K562 (cell line): Measurements from ENCODE around the gene NEDD9. TPM values are rescaled to one million over a fixed set of nuclear protein-coding genes. Genes with fewer than 3 reads are reported as not detected.

Experiments
- ATAC-seq: fragments of 200-7000 bp; cut with Tn5 transposase; 3 replicates; pipeline ENCODE4 v1.9.1; 2020; ENCODE audit warnings: moderate library complexity
- BruUV-seq: library from RNA; stranded (reverse); fragments of 400-500 nt; replicated peaks from 2 replicates; lab custom pipeline; 2021; lab: Mats Ljungman, UMichigan
- CTCF ChIA-PET: fragments of 300-600 bp; formaldehyde crosslinking; extraction: SDS; loops from one replicate; lab custom pipeline; 2021; ENCODE audit warnings: low intra/inter-chr PET ratio; lab: Yijun Ruan, JAX
- POLR2A ChIA-PET: fragments of 300-600, 350-650 bp; sonication (Branson Sonifier 250); formaldehyde crosslinking; extraction: SDS; loops from one replicate; lab custom pipeline; 2021; ENCODE audit warnings: antibody characterized with exemption, inconsistent platforms; lab: Yijun Ruan, JAX
- DNase-seq, 4 experiments: peaks; one replicate each; pipeline versions ENCODE4 v3.0.0 to v3.0.0-alpha.2; 2011 to 2018; ENCODE audit warnings: low spot score in 3 of 4, mixed read lengths in 3 of 4; ENCODE audit errors: extremely low read depth in 1 of 4
- FAIRE-seq: peaks from 2 replicates; lab custom pipeline; 2011; peaks lifted over from hg19 to GRCh38; lab: Jason Lieb, UNC
- H2AFZ ChIP-seq: 2 replicates; pipeline ENCODE4 v1.6.0; 2011; ENCODE audit warnings: low read depth, low read length, control low read depth, inconsistent platforms
- H3K27ac ChIP-seq: fragments of 200-600 bp; 3 replicates; pipeline ENCODE4 v1.8.0; 2011; ENCODE audit warnings: low read depth, mild to moderate bottlenecking, control low read depth, inconsistent platforms, low read length, moderate library complexity, mixed read lengths; ENCODE audit errors: extremely low read depth
- H3K27me3 ChIP-seq, 2 experiments: fragments of 300-600 bp in 1 of 2; 2 replicates in 1 of 2; 3 replicates in 1 of 2; pipeline versions ENCODE4 v1.6.0 to v1.8.0; 2011; ENCODE audit warnings: inconsistent platforms in 2 of 2, low read length in 2 of 2, mild to moderate bottlenecking in 1 of 2, mixed read lengths in 1 of 2, moderate library complexity in 1 of 2; ENCODE audit not compliant: control insufficient read depth in 2 of 2, insufficient read depth in 2 of 2
- H3K36me3 ChIP-seq: fragments of 300-600 bp; 3 replicates; pipeline ENCODE4 v1.8.0; 2011; ENCODE audit warnings: mild to moderate bottlenecking, low read length, inconsistent platforms; ENCODE audit not compliant: control insufficient read depth, insufficient read depth
- H3K4me1 ChIP-seq, 2 experiments: fragments of 200-600 bp in 1 of 2; replicated peaks in 1 of 2; 2 replicates in 1 of 2; 3 replicates in 1 of 2; pipeline versions ENCODE4 v1.5.1 to v1.8.0; 2011; ENCODE audit warnings: inconsistent platforms in 2 of 2, low read length in 2 of 2, mild to moderate bottlenecking in 1 of 2, mixed read lengths in 1 of 2, moderate library complexity in 1 of 2; ENCODE audit not compliant: control insufficient read depth in 2 of 2, insufficient read depth in 2 of 2
- H3K4me2 ChIP-seq: 2 replicates; pipeline ENCODE4 v1.6.1; 2011; ENCODE audit warnings: low read length, control low read depth, inconsistent platforms, mixed read lengths; ENCODE audit not compliant: insufficient read depth
- H3K4me3 ChIP-seq: fragments of 200-600 bp; sonication (generic), shearing (Covaris generic); 2 replicates; pipeline ENCODE4 v1.5.1; 2016; ENCODE audit warnings: control low read depth, inconsistent platforms
- H3K79me2 ChIP-seq: fragments of 200-600 bp; 3 replicates; pipeline ENCODE4 v1.8.0; 2011; ENCODE audit warnings: low read length, inconsistent platforms; ENCODE audit not compliant: control insufficient read depth, insufficient read depth
- H3K9ac ChIP-seq, 2 experiments: 2 replicates each; pipeline versions ENCODE4 v1.6.0 to v1.6.1; 2011; ENCODE audit warnings: low read depth in 2 of 2, low read length in 2 of 2, control low read depth in 1 of 2, inconsistent platforms in 1 of 2, mild to moderate bottlenecking in 1 of 2, mixed read lengths in 1 of 2; ENCODE audit not compliant: insufficient read depth in 1 of 2
- H3K9me1 ChIP-seq: one replicate; pipeline ENCODE4 v1.6.0; 2011; ENCODE audit warnings: inconsistent platforms, mild to moderate bottlenecking, low read length, moderate library complexity; ENCODE audit not compliant: control insufficient read depth, insufficient read depth
- H3K9me3 ChIP-seq: replicated peaks from 2 replicates; pipeline ENCODE4 v1.5.1; 2011; ENCODE audit warnings: low read depth, low read length, inconsistent platforms; ENCODE audit not compliant: control insufficient read depth, insufficient read depth
- H4K20me1 ChIP-seq: replicated peaks from 2 replicates; pipeline ENCODE4 v1.6.1; 2011; ENCODE audit warnings: low read length, inconsistent platforms, mixed read lengths; ENCODE audit not compliant: control insufficient read depth, insufficient read depth
- ARID2 ChIP-seq: fragments of 450-650 bp; IDR thresholded peaks from 2 replicates; pipeline ENCODE4 v1.6.1; 2017; ENCODE audit warnings: antibody characterized with exemption, mild to moderate bottlenecking
- ETS2 ChIP-seq: IDR thresholded peaks from 2 replicates; pipeline ENCODE4 v1.6.1; 2016; ENCODE audit warnings: borderline replicate concordance, missing genetic modification characterization, mild to moderate bottlenecking, moderate library complexity, missing compliant biosample characterization; ENCODE audit not compliant: poor library complexity, severe bottlenecking
- IFI16 ChIP-seq: fragments of 250-450 bp; sonication (Bioruptor Pico); IDR thresholded peaks from 2 replicates; pipeline ENCODE4 v2.1.2; 2022; ENCODE audit warnings: mild to moderate bottlenecking, inconsistent platforms
- MAFF ChIP-seq: IDR thresholded peaks from 2 replicates; pipeline ENCODE4 v1.6.1; 2012; ENCODE audit warnings: low read length, improper control_type of control experiment
- MBD2 ChIP-seq: sonication (generic); IDR thresholded peaks from 2 replicates; pipeline ENCODE4 v1.6.1; 2016; ENCODE audit warnings: low read depth, borderline replicate concordance
- MECOM ChIP-seq: fragments of 250-450 bp; sonication (Bioruptor Pico); IDR thresholded peaks from 2 replicates; pipeline ENCODE4 v1.8.0; 2022; ENCODE audit warnings: inconsistent platforms
- POLR2G ChIP-seq: fragments of 200-400 bp; formaldehyde crosslinking; IDR thresholded peaks from 2 replicates; pipeline ENCODE4 v1.6.1; 2017; ENCODE audit warnings: low read depth, mild to moderate bottlenecking, antibody characterized with exemption, low read length, moderate library complexity
- TBL1XR1 ChIP-seq, 2 experiments: IDR thresholded peaks; 2 replicates each; pipeline ENCODE4 v1.6.1; 2012; ENCODE audit warnings: improper control_type of control experiment in 2 of 2, low read length in 2 of 2, mild to moderate bottlenecking in 1 of 2
- ZBTB17 ChIP-seq: fragments of 450-650 bp; formaldehyde crosslinking; IDR thresholded peaks from 2 replicates; pipeline ENCODE4 v1.4.0; 2020; ENCODE audit warnings: mild to moderate bottlenecking
- ZFP1 ChIP-seq: fragments of 450-650 bp; formaldehyde crosslinking; IDR thresholded peaks from 2 replicates; pipeline ENCODE4 v1.4.0; 2020; ENCODE audit warnings: mild to moderate bottlenecking, mixed read lengths
- ZNF146 ChIP-seq: IDR thresholded peaks from one replicate; pipeline ENCODE4 v1.6.1; 2018; ENCODE audit warnings: missing compliant biosample characterization; ENCODE audit not compliant: unreplicated experiment
- ZNF212 ChIP-seq: fragments of 450-650 bp; formaldehyde crosslinking; IDR thresholded peaks from 2 replicates; pipeline ENCODE4 v1.4.0; 2020; ENCODE audit warnings: mild to moderate bottlenecking
- ZNF347 ChIP-seq: fragments of 450-650 bp; formaldehyde crosslinking; IDR thresholded peaks from 2 replicates; pipeline ENCODE4 v1.4.0; 2020; ENCODE audit warnings: low read depth, mild to moderate bottlenecking, moderate library complexity
- ZNF696 ChIP-seq: fragments of 250-450 bp; sonication (Bioruptor Pico); conservative IDR thresholded peaks from 2 replicates; pipeline ENCODE4 v1.4.0; 2020; ENCODE audit warnings: mild to moderate bottlenecking, moderate library complexity
- ZNF717 ChIP-seq: fragments of 250-450 bp; sonication (Bioruptor Pico); IDR thresholded peaks from 2 replicates; pipeline ENCODE4 v1.5.0; 2021
- WGBS: fragments of 100-300 bp; shearing (Covaris generic); methylation state at CpG from one replicate; pipeline ENCODE4 v1.1.6; 2016; ENCODE audit warnings: low coverage, mixed read lengths; ENCODE audit not compliant: insufficient coverage; ENCODE audit errors: missing lambda C conversion rate; 5-methylcytosine and 5-hydroxymethylcytosine counted together
- in situ Hi-C: fragments of 300-500 bp; cut with MboI; formaldehyde crosslinking; loops from 4 replicates; pipeline ENCODE4 v1.15.0; 2018; ENCODE audit warnings: inconsistent platforms, mixed read lengths
- intact Hi-C: fragments of 100-400 bp; cut with micrococcal nuclease; formaldehyde crosslinking; loops from 2 replicates; pipeline ENCODE4 v1.14.2; 2022
- polyA plus RNA-seq, 8 experiments: library from polyadenylated mRNA; depleted of rRNA in 4 of 8; stranded (reverse) in 5 of 8; unstranded in 3 of 8; fragments of >200 nt; fragmentation: Nextera tagmentation in 2 of 8; fragmentation: Illumina TruSeq in 1 of 8; extraction: Ambion mirVana in 2 of 8; extraction: Trizol in 1 of 8; gene quantifications; 2 replicates each; pipeline versions ENCODE4 v1.2.1 to v1.2.3, GENCODE V29; 2011 to 2014; ENCODE audit warnings: inconsistent platforms in 1 of 8, missing spikeins in 1 of 8
- total RNA-seq, 7 experiments: library from RNA; depleted of rRNA in 6 of 7; stranded (reverse); fragments of >200 nt in 6 of 7; fragmentation: Illumina TruSeq in 2 of 7; extraction: Trizol in 2 of 7; gene quantifications; 2 replicates each; pipeline versions ENCODE4 v1.2.1 to v1.2.3, GENCODE V29; 2011 to 2021; ENCODE audit warnings: low replicate concordance in 1 of 7
- TF ChIP-seq, protein P1 (sequence below): IDR thresholded peaks from 2 replicates; pipeline ENCODE4 v1.6.1; 2014; ENCODE audit warnings: antibody characterized with exemption
- TF ChIP-seq, protein P2 (sequence below): fragments of 450-650 bp; IDR thresholded peaks from 2 replicates; pipeline ENCODE4 v1.6.1; 2016; ENCODE audit warnings: low read depth, mild to moderate bottlenecking, moderate library complexity

NEDD9 gene
- total and polyA plus RNA-seq, 9 of the 15 experiments (the other 6 are each of a cell fraction or from before 2014, with no cell fraction given) = 0.04 to 0.18 (median 0.15) TPM; not detected in 6

DNA sequence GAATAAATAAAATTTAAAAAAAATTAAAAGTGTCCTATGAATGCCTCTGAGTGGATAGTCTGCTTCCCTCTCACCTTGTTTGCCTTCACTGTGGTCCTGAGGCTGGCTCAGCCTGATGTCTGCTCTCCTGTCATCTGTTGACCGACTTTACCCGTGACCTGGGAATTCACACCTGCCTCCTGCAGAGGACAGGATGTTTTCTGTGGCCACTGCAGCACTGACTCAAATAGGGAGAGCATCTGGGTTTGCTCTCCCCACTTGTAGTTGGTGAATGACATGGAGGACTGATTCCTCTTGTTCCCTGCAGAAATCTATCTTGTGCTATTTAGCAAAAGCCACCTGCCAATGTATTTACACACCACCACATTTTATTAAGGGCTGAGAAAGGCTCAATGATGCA lies 68.5 kb downstream of the NEDD9 start:
- Histone ChIP-seq H3K9ac (no peak overlapping the region), H2AFZ (no peak overlapping the region), H3K4me3 (no peak overlapping the region), H3K4me1 (no peaks in the 10 kb centered on the region), H3K9me1 (no peaks in the 10 kb centered on the region), H3K9me3 (no peaks in the 10 kb centered on the region), H3K27ac (no peak overlapping the region), H3K79me2 (no peaks in the 10 kb centered on the region), H3K4me2 (no peak overlapping the region), H3K27me3 (peaks cover 24 to 41% of the 10 kb centered on the region in 2 experiments), H4K20me1 (no peaks in the 10 kb centered on the region), H3K36me3 (no peaks in the 10 kb centered on the region)
- FAIRE-seq = no peak
- CTCF ChIA-PET = no interaction called here
- ATAC-seq = no peak
- POLR2A ChIA-PET = no interaction called here
- TF ChIP-seq MAFF (no peak), MBD2 (no peak), MECOM (CRISPR knock-in tag) (no peak), ZFP1 (CRISPR knock-in tag) (no peak), TBL1XR1 (IDR thresholded peaks at IDR 0.05; ENCODE audit: low read length in 2 of 2) (no peak), ZNF146 (CRISPR knock-in tag) (no peak), ETS2 (tag) (no peak), ZBTB17 (no peak), ZNF347 (CRISPR knock-in tag) (no peak), ZNF696 (CRISPR knock-in tag) (no peak), ZNF717 (CRISPR knock-in tag) (no peak), ZNF212 (CRISPR knock-in tag) (no peak), ARID2 (no peak), POLR2G (no peak), IFI16 (CRISPR knock-in tag) (no peak)
- TF ChIP-seq, protein P1, sequence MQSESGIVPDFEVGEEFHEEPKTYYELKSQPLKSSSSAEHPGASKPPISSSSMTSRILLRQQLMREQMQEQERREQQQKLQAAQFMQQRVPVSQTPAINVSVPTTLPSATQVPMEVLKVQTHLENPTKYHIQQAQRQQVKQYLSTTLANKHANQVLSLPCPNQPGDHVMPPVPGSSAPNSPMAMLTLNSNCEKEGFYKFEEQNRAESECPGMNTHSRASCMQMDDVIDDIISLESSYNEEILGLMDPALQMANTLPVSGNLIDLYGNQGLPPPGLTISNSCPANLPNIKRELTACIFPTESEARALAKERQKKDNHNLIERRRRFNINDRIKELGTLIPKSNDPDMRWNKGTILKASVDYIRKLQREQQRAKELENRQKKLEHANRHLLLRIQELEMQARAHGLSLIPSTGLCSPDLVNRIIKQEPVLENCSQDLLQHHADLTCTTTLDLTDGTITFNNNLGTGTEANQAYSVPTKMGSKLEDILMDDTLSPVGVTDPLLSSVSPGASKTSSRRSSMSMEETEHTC = no peak
- TF ChIP-seq, protein P2, sequence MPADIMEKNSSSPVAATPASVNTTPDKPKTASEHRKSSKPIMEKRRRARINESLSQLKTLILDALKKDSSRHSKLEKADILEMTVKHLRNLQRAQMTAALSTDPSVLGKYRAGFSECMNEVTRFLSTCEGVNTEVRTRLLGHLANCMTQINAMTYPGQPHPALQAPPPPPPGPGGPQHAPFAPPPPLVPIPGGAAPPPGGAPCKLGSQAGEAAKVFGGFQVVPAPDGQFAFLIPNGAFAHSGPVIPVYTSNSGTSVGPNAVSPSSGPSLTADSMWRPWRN = no peak
- WGBS = 4% methylated on average over 2 of the region's 2 CpGs
- no TSS peak for BruUV-seq
- in situ Hi-C loops (no loop called here), intact Hi-C loops (no loop called here)
- DNase-seq = no peak
